Measurements from ENCODE around the gene TEX2. TPM values are rescaled to one million over a fixed set of nuclear protein-coding genes. Genes with fewer than 3 reads are reported as not detected.

TEX2 gene
- total RNA-seq, 1 donor from 2014 or later: 8.1 TPM

- POLR2A ChIA-PET: interaction anchor here (0.6 to 5.7 kb wide), 13 partner anchors 13 to 214 kb away, joined by 3 to 103 read pairs (median 3); partner anchors contain the start of gene ICAM2
- no peak for DNase-seq
- Mint-ChIP-seq H3K36me3 (ENCODE audit: low read depth) (no peaks in the 10 kb centered on the region), H3K9me3 (no peaks in the 10 kb centered on the region), H3K27ac (no peak overlapping the region), H3K27me3 (peaks cover 5% of the 10 kb centered on the region), H3K4me1 (peaks cover 24% of the 10 kb centered on the region), H3K4me3 (no peak overlapping the region)
- TF ChIP-seq CTCF (IDR thresholded peaks at IDR 0.05): no peak
- intact Hi-C loops (cut with micrococcal nuclease): loop anchor here (1.0 to 5.0 kb wide), 4 partner anchors 70 to 222 kb away; partner anchors contain the start of gene CSHL1
- no peak for ATAC-seq (ENCODE audit: low read depth)
- CTCF ChIA-PET: interaction anchor here (0.6 to 7.4 kb wide), 50 partner anchors 8 to 285 kb away, joined by 3 to 411 read pairs (median 5); partner anchors contain the start of genes CD79B, CSHL1, GH1 and GH2
Observed at GRCh38 chr17:64133546-64134215, 129.4 kb downstream of the TEX2 start.

- intact Hi-C loops (cut with micrococcal nuclease): loop anchor here (2.0 to 5.0 kb wide), 2 partner anchors 151 to 433 kb away; no protein-coding TSS in a partner anchor
- H3K4me1 Mint-ChIP-seq: peaks cover 27% of the 10 kb centered on the region
- ATAC-seq (ENCODE audit: low read depth) (no peak), DNase-seq (no peak)
- H3K9me3 Mint-ChIP-seq: no peaks in the 10 kb centered on the region
- TF ChIP-seq CTCF (IDR thresholded peaks at IDR 0.05): no peak
- H3K4me3 Mint-ChIP-seq: no peak overlapping the region
- H3K27ac Mint-ChIP-seq: no peak overlapping the region
- ChIA-PET POLR2A (interaction anchor here (1.2 to 5.7 kb wide), 4 partner anchors 15 to 106 kb away, joined by 3 to 103 read pairs (median 12); no protein-coding TSS in a partner anchor), CTCF (interaction anchor here (0.6 to 7.4 kb wide), 11 partner anchors 13 to 244 kb away, joined by 3 to 411 read pairs (median 16); partner anchors contain the start of genes CSHL1, GH1 and ICAM2)
- H3K27me3 Mint-ChIP-seq: peaks cover 1% of the 10 kb centered on the region
- H3K36me3 Mint-ChIP-seq (ENCODE audit: low read depth): no peaks in the 10 kb centered on the region
Observed at GRCh38 chr17:64131606-64132270, 131.3 kb downstream of the TEX2 start.

- Mint-ChIP-seq H3K4me3 (peak overlapping the region; percentile 83), H3K4me1 (peaks cover 27% of the 10 kb centered on the region), H3K9me3 (no peaks in the 10 kb centered on the region), H3K36me3 (ENCODE audit: low read depth) (no peaks in the 10 kb centered on the region), H3K27ac (peak overlapping the region; percentile 88), H3K27me3 (peaks cover 1% of the 10 kb centered on the region)
- ChIA-PET CTCF (interaction anchor here (0.9 to 7.4 kb wide), 7 partner anchors 56 to 224 kb away, joined by 3 to 411 read pairs (median 4); partner anchors contain the start of genes CSHL1 and GH1), POLR2A (interaction anchor here (0.7 to 5.7 kb wide), 15 partner anchors 8 to 376 kb away, joined by 3 to 103 read pairs (median 5); partner anchors contain the start of genes CEP95, DDX5 and ICAM2)
- intact Hi-C loops (cut with micrococcal nuclease): loop anchor here (1.0 to 5.0 kb wide), 8 partner anchors 15 to 432 kb away; partner anchors contain the start of genes CEP95, DDX5, SMARCD2 and STRADA
- ATAC-seq (ENCODE audit: low read depth): peak; percentile 13
- DNase-seq: no peak
- TF ChIP-seq CTCF (IDR thresholded peaks at IDR 0.05): no peak
Observed at GRCh38 chr17:64130559-64131001, 132.5 kb downstream of the TEX2 start.

GRCh38 chr17:64129765-64130558 is 133.1 kb downstream of the TEX2 start, which contains the start of gene ERN1:
Gene ERN1 (minus strand): TSS chr17:64130144. CDS start chr17:64130029, 115 bp downstream.
- intact Hi-C loops (cut with micrococcal nuclease): loop anchor here (1.0 to 5.0 kb wide), 8 partner anchors 15 to 431 kb away; partner anchors contain the start of genes CEP95, DDX5, SMARCD2 and STRADA
- DNase-seq: peak; percentile 81
- peak within 1 kb of the TSS; percentile 83 for H3K4me3 Mint-ChIP-seq
- CTCF ChIA-PET: interaction anchor here (0.9 to 7.4 kb wide), 7 partner anchors 67 to 227 kb away, joined by 3 to 411 read pairs (median 4); partner anchors contain the start of genes CSHL1 and GH1
- ATAC-seq (ENCODE audit: low read depth): peak; percentile 88
- H3K27me3 Mint-ChIP-seq: peaks cover 1% of the 10 kb centered on the region
- POLR2A ChIA-PET: interaction anchor here (0.7 to 5.7 kb wide), 20 partner anchors 7 to 377 kb away, joined by 3 to 103 read pairs (median 5); partner anchors contain the start of genes CEP95, DDX5 and ICAM2
- H3K4me1 Mint-ChIP-seq: peaks cover 27% of the 10 kb centered on the region
- no peaks in the 10 kb centered on the region for H3K9me3 Mint-ChIP-seq
- TF ChIP-seq CTCF (IDR thresholded peaks at IDR 0.05): no peak
- peak within 1 kb of the TSS; percentile 88 for H3K27ac Mint-ChIP-seq
- H3K36me3 Mint-ChIP-seq (ENCODE audit: low read depth): no peaks in the 10 kb centered on the region

All from activated B cell treated with CpG ODN at 0.5 μM for 24 hours (primary cell).